Medulla oblongata (tissue), 1 donor: ENCODE measurements around the gene TMEM8B.
"Not testable (repeated sequence)": the region's sequence is repeated elsewhere in the genome, so short reads cannot be mapped to it uniquely, and the experiment has no call there.

Experiments
- DNase-seq: peaks from one replicate; pipeline ENCODE4 v3.0.0-alpha.2; 2015; ENCODE audit errors: extremely low spot score

TMEM8B gene

DNA sequence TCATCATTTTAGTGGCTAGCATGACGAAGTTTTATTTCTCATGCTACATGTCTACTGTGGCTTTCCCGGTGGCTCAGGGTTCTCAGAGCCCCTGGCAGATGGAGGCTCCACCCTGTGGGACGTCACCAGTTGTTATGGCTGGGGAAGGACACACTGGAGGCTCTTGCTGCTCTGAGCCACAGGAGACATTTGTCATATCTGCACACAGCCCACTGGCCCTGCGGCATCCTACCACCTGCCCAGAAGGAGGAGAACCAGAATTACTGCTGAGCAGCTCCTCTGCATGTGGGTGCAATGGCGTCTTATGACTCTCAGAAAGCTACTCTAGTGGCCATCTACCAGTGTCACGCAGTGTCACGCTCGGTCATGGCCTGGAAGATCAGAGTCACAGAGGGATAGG is 34.6 kb downstream of the TMEM8B start:
- no peak for DNase-seq

DNA sequence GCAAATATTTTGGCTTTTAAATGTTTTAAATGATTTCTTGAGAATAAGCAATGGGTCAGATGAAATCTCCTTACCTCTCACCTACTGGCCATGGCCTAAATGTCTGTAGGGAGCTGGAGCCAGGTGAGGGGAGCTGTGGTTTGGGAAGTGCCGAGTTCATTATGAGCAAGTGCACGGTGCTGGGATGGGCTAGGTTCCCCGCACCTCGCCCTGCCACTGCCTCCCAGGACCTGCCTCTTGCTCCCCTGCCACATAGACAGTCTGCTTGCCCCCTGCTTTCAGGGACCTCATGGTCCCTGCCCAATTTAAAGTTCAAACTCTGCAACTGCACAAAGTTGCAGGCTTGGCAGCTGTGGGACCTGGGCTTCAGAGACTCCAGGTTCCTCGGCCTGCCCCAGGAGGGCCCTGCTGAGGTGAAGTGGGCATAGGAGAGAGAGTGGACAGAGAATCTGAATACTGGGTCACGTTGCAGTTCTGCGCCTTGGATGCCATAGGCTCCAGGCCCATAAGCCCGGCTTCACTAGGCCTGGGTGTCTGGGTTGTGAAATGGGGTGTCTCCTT is 35.7 kb downstream of the TMEM8B start:
- no peak for DNase-seq

- no peak for DNase-seq
Measured at GRCh38 chr9:35867538-35867937, 38.5 kb downstream of the TMEM8B start.

GRCh38 chr9:35868933-35869332 is 39.9 kb downstream of the TMEM8B start:
- DNase-seq: no peak

DNA sequence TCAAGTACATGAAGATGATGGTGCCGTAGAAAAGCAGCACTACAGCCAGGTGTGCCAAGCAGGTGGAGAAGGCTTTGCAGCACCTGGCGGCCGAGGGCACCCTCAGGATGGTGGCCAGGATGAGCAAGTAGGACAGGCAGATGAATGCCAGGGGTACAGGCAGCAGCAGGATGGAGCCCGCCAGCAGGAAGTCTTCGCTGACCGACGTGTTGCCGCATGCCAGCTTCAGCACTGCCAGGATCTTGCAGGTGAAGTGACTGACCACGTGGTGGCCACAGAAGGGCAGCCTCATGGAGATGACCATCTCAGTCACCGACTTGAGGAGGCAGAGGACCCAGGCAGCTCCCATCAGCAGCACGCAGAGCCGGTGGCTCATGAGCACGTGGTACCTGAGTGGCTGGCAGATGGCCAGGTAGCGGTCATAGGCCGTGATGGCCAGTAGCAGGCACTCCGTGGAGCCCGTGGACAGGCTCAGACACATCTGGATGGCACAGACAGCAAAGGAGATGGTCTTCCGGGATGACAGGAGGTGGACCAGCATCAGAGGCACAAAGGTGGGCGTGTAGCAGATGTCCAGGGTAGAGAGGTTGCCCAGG is 40.7 kb downstream of the TMEM8B start:
- DNase-seq: no peak

GRCh38 chr9:35870351-35870923 is 41.4 kb downstream of the TMEM8B start, which contains the start of gene OR13J1:
OR13J1 (minus strand) TSS chr9:35870401; CDS start chr9:35870401, 0 bp downstream.
- no peak for DNase-seq

DNA sequence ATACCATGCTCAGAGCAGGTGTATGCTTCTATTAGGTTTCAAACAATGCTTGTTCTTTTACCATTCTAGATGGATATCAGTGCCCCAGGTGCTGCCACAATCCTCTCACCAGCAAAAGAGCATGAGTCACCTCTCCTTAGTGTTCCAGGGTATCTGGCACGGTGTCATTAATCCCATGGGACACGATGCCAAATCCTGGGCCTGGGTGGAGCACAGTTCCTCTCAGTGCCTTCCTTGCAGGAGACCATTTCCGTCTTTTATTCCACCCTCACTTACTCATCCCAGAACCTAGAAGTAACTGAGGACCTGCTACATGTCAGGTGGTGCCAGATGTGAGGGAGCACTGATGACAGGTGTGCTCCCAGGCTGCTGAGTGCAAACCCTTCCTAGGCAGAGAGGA is 42.5 kb downstream of the TMEM8B start:
- DNase-seq: no peak

DNA sequence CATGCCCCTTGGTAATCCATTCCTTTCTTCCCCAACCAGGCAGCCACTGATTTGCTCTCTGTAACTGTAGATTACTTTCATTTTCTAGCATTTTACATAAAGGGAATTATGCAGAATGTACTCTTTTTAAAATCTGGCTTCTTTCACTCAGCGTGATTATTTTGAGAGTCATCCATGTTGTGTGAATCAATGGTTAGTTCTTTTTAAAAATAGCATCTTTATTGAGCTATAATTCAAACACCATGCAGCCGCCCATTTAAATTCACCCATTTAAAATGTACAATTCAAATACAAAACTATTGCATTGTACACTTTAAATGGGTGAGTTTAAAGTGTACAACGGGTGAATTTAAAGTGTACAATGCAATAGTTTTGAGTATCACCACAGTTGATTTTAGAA is 43.5 kb downstream of the TMEM8B start:
- no peak for DNase-seq

DNA sequence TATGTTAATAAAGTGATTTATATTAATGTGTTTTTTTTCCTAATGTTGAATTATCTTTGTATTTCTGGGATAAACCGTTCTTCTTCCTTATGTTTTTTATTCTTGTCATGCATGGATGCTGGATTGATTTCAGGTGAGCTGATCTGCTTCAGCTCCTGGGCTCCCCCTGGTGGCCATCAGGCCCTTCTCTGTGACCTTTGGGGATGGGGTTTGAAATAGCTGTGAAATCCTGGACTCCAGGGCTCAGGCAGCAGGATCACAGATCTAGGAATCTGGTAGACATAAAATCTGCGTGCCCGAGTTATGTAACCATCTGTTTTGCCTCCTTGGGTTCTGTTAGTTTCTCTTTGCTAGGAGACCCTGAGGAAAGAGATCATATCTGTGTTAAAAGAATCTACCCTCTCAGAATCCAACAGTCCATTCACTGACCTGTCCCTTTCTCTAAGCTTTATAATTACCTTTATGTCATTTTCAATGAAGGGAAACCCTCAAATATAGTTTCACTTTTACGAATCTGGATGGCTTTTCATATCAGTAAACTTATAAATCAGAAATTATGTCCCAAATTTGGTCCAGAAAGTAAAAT is 53.3 kb downstream of the TMEM8B start:
- peak; percentile 91 for DNase-seq

- DNase-seq: no peak
Measured at GRCh38 chr9:35882996-35883395, 54.0 kb downstream of the TMEM8B start.

- not testable (repeated sequence) for DNase-seq
Measured at GRCh38 chr9:35884908-35885307, 55.9 kb downstream of the TMEM8B start.

DNA sequence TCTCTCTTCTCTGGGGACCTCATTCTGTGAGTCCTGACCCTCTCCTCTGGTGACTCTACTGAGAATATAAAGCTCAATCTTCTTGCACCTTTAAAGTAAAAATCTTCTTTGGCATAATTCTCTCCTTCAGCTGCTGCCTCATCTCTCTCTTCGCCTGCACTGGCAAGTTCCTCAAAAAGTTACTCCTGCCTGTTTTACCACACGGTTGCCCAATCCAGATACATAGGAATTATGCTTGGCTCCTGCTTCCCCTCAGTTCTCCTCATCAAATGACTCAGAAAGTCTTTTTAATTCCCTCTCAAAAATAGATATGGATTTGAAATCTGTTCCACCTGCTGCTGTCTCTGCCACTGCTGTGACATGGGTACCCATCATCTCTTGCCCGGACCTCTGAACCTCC is 62.6 kb downstream of the TMEM8B start:
- no peak for DNase-seq

DNA sequence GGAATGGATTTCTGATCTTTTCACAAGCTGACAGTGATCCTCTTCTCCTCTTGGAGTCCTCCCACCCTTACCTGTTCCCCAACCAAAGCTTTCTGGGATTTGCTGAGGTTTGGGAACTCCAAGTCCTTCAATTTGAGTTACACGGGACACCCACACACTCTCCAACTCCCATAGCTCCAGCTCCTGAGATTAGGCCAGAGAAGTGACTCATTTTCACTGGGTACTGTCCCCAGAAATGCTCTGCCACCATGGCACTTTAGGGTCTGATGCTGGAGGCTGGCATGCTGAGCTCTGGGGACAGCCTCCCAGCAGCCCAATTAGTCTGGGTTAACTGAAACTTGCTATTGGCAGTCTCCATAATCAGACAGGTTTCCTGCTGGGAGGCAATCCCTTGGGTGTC is 63.0 kb downstream of the TMEM8B start:
- DNase-seq: no peak

DNA sequence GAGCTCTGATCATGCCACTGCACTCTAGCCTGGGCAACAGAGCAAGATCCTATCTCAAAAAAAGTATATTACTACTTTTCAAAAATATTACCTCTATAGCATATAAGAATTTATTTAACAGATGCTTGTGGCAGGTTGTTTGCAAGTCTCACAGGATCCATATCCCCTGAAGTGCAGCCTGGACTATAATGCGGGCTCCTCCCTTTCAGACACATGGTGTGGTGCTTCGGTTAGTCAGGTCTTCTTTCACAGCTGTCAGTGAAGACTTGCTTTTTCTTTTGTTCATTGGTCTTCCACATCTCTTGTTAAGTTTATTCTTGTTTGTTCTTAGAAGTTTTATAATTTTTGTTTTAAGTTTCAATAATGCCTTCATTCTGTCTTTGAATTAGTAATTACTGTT is 67.5 kb downstream of the TMEM8B start:
- no peak for DNase-seq

GRCh38 chr9:35897376-35898099 is 68.5 kb downstream of the TMEM8B start:
- DNase-seq: not testable (repeated sequence)

DNA sequence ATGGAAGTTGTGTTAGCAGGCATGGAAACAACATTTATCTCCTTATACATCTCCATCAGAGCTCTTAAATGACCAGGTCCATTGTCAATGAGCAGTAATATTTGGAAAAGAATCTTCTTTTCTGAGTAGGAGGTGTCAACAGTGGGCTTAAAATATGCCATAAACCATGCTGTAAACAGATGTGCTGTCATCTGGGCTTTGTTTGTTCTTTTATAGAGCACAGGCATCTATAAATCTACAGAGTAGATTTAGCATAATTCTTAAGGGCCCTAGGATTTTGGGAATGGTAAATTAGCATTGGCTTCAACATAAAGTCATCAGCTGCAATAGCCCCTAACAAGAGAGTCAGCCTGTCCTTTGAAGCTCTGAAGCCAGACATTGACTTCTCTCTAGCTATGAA is 69.3 kb downstream of the TMEM8B start:
- no peak for DNase-seq

DNA sequence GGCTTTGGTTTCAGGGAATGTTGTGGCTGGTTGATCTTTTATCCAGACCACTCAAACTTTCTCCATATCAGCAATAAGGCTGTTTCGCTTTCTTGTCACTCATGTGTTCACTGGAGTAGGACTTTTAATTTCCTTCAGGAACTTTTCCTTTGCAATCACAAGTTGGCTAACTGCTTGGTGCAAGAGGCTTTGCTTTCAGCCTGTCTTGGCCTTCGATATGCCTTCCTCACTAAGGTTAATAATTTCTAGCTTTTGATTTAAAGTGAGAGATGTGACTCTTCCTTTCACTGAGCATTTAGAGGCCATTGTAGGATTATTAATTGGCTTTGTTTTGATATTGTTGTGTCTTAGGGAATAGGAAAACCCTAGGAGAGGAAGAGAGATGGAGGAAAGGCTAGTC is 70.0 kb downstream of the TMEM8B start:
- no peak for DNase-seq

DNA sequence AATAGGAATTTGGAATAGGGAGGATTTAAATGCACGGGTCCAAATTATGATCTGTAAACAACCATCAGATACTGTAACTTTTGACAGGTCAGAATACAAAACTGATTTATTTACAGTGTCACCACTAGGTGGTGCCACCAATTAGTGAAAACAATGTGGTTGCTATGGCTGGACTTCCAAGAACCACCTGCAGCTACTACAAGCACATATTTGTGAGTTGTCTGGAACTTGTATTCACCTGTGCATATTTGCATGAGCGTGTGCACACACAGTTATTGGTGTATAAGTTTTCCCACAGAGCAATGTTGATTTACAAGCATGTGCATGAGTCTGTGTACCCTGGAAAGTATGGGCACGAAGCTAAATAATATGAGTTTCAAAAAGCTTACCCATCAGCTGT is 74.0 kb downstream of the TMEM8B start:
- DNase-seq: peak; percentile 71

- no peak for DNase-seq
Measured at GRCh38 chr9:35904338-35904737, 75.3 kb downstream of the TMEM8B start.

GRCh38 chr9:35905051-35905781 is 76.2 kb downstream of the TMEM8B start:
- no peak for DNase-seq

DNA sequence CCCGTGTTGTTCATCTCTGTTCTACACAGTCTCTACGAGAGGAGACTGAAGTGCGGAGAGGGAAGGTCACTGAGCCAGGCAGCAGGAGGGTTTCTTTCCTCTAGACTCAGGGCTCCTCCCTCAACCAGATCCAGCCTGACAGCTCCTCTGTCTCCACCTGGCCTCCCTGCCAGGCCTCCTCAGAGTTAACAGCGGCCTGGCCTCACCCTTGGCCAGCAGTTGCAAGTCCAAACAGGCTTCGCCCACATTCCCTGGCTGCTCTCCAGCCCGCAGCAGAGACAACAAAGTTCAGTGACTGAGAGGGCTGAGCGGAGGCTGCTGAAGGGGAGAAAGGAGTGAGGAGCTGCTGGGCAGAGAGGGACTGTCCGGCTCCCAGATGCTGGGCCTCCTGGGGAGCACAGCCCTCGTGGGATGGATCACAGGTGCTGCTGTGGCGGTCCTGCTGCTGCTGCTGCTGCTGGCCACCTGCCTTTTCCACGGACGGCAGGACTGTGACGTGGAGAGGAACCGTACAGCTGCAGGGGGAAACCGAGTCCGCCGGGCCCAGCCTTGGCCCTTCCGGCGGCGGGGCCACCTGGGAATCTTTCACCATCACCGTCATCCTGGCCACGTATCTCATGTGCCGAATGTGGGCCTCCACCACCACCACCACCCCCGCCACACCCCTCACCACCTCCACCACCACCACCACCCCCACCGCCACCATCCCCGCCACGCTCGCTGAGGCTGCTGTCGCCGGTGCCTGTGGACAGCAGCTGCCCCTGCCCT is 77.1 kb downstream of the TMEM8B start, which contains the start of gene HRCT1:
HRCT1 (plus strand) TSS at position 291 of the 768 bp plus-strand sequence; CDS start at position 377, 86 bp downstream.
- peak; percentile 61 for DNase-seq
